ENCODE measurements around the gene AHNAK. TPM values are rescaled to one million over a fixed set of nuclear protein-coding genes. Genes with fewer than 3 reads are reported as not detected.
"Not testable (repeated sequence)": the region's sequence is repeated elsewhere in the genome, so short reads cannot be mapped to it uniquely, and the experiment has no call there.

AHNAK gene
- total RNA-seq, 4 donors from 2014 or later, result 571 to 1,016 (median 697) TPM

- DNase-seq, result peak; percentile 98 to 99 (median 98)
- Histone ChIP-seq H3K4me1 (peaks cover 0 to 27% (median 3%) of the 10 kb centered on the region in 4 donors), H3K36me3 (peaks cover 0 to 49% (median 0%) of the 10 kb centered on the region in 3 donors), H3K27ac (peak within 1 kb of the TSS; percentile 82 to 93 (median 88)), H3K9me3 (no peaks in the 10 kb centered on the region), H3K27me3 (no peaks in the 10 kb centered on the region), H3K4me3 (peak within 1 kb of the TSS; percentile 74 to 83 (median 79))
- TF ChIP-seq POLR2A (IDR thresholded peaks at IDR 0.05), result peak; percentile 79 to 87
- TF ChIP-seq CTCF (IDR thresholded peaks at IDR 0.05), result peak in 1 of 6 experiments; percentile 6
Observed at GRCh38 chr11:62573592-62574362, 27.2 kb upstream of the AHNAK start, which contains the start of gene EEF1G. TSS of gene EEF1G (minus strand) at chr11:62573891. CDS start at chr11:62573842, 49 bp downstream.

- no peaks in the 10 kb centered on the region for H3K27me3 ChIP-seq
- no peaks in the 10 kb centered on the region for H3K9me3 ChIP-seq
- peaks cover 0 to 27% (median 3%) of the 10 kb centered on the region in 4 donors for H3K4me1 ChIP-seq
- no peak for DNase-seq
- peak overlapping the region; percentile 74 to 83 (median 79) for H3K4me3 ChIP-seq
- peak overlapping the region; percentile 77 to 89 (median 80) for H3K27ac ChIP-seq
- H3K36me3 ChIP-seq, result peaks cover 0 to 49% (median 0%) of the 10 kb centered on the region in 3 donors
- TF ChIP-seq POLR2A (IDR thresholded peaks at IDR 0.05), result no peak
- TF ChIP-seq CTCF (IDR thresholded peaks at IDR 0.05), result no peak
Observed at GRCh38 chr11:62573006-62573591, 26.5 kb upstream of the AHNAK start.

DNA sequence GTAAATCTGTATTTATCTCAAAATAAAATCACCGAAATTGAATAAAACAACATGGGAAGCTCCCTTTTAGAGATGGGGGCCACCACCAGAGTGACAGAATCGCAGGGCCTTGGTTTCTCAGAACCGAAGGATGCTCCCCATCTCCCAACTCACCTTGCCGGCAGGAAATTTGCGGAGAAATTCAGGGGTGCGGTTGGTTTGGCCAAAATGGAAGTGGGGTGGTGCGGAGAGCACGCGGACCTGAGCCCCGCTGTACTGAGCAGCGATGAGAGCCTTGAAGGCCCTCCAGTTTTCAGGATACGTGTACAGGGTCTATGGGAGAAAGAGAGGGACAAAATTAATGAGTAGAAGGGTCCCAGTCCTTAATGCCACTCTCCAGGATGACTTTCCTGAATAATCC is 25.8 kb upstream of the AHNAK start:
- Histone ChIP-seq H3K27me3 (no peaks in the 10 kb centered on the region), H3K9me3 (no peaks in the 10 kb centered on the region), H3K4me3 (peak overlapping the region; percentile 74 to 83 (median 79)), H3K36me3 (peaks cover 0 to 53% (median 0%) of the 10 kb centered on the region in 3 donors), H3K27ac (peak overlapping the region in 3 of 4 donors; percentile 78 to 89 (median 82)), H3K4me1 (peaks cover 0 to 27% (median 3%) of the 10 kb centered on the region in 4 donors)
- TF ChIP-seq CTCF (IDR thresholded peaks at IDR 0.05) (no peak), POLR2A (IDR thresholded peaks at IDR 0.05) (no peak)
- peak in 1 of 3 donors; percentile 8 for DNase-seq

GRCh38 chr11:62571493-62571892 is 24.9 kb upstream of the AHNAK start:
- H3K27ac ChIP-seq, H3K4me3 ChIP-seq, H3K27me3 ChIP-seq, H3K9me3 ChIP-seq: not testable (repeated sequence)
- Histone ChIP-seq H3K4me1 (peaks cover 0 to 27% (median 3%) of the 10 kb centered on the region in 4 donors), H3K36me3 (peaks cover 0 to 62% (median 0%) of the 10 kb centered on the region in 3 donors)
- DNase-seq, result peak in 1 of 3 donors; percentile 11

- peaks cover 0 to 24% (median 3%) of the 10 kb centered on the region in 4 donors for H3K4me1 ChIP-seq
- H3K27ac ChIP-seq, result not testable (repeated sequence)
Observed at GRCh38 chr11:62570903-62571302, 24.3 kb upstream of the AHNAK start.

GRCh38 chr11:62569611-62570010 is 23.0 kb upstream of the AHNAK start:
- Histone ChIP-seq H3K27ac (no peak overlapping the region), H3K4me1 (peaks cover 0 to 21% (median 1%) of the 10 kb centered on the region in 4 donors), H3K9me3 (no peaks in the 10 kb centered on the region), H3K36me3 (peaks cover 0 to 62% (median 0%) of the 10 kb centered on the region in 3 donors), H3K4me3 (no peak overlapping the region), H3K27me3 (no peaks in the 10 kb centered on the region)
- no peak for DNase-seq
- no peak for TF ChIP-seq CTCF (IDR thresholded peaks at IDR 0.05)
- no peak for TF ChIP-seq POLR2A (IDR thresholded peaks at IDR 0.05)

More at GRCh38 chr11:62570903-62571302, 24.3 kb upstream of the AHNAK start:
- peaks cover 0 to 62% (median 0%) of the 10 kb centered on the region in 3 donors for H3K36me3 ChIP-seq
- H3K27me3 ChIP-seq, H3K4me3 ChIP-seq, DNase-seq, H3K9me3 ChIP-seq: not testable (repeated sequence)

All from Peyer's patch (tissue), 4 donors.